Gastrocnemius medialis (tissue), 4 donors: ENCODE measurements around the gene HIVEP1.

Source experiments
- CTCF ChIP-seq, 5 experiments: fragments of 450-650 bp in 3 of 5; fragments of 200-600 bp in 2 of 5; sonication (generic) in 2 of 5; IDR thresholded peaks in 4 of 5; conservative IDR thresholded peaks in 1 of 5; 1 replicate in 4 of 5; 2 replicates in 1 of 5; pipeline ENCODE4 v1.5.1; 2016 to 2019; ENCODE audit warnings: antibody characterized with exemption in 5 of 5, mild to moderate bottlenecking in 3 of 5, moderate library complexity in 3 of 5
- POLR2A ChIP-seq, 2 donors: fragments of 450-650 bp; IDR thresholded peaks; one replicate each; pipeline ENCODE4 v1.6.1; 2017; ENCODE audit warnings: antibody characterized with exemption in 2 of 2, mild to moderate bottlenecking in 2 of 2, moderate library complexity in 2 of 2

GRCh38 chr6:11987386-11987785 lies 24.7 kb upstream of the HIVEP1 start:
- TF ChIP-seq CTCF (IDR thresholded peaks at IDR 0.05 in 4 of 5, conservative IDR thresholded peaks at IDR 0.05 in 1 of 5) (no peak), POLR2A (IDR thresholded peaks at IDR 0.05) (no peak)
